NCI-H1092 (cell line): ENCODE data around the gene TTYH2.
"Not testable (repeated sequence)": the region's sequence is repeated elsewhere in the genome, so short reads cannot be mapped to it uniquely, and the experiment has no call there.

Source experiments
- DNase-seq: peaks from one replicate; lab custom pipeline; 2025; lab: John Stamatoyannopoulos, UW

Gene TTYH2

DNA sequence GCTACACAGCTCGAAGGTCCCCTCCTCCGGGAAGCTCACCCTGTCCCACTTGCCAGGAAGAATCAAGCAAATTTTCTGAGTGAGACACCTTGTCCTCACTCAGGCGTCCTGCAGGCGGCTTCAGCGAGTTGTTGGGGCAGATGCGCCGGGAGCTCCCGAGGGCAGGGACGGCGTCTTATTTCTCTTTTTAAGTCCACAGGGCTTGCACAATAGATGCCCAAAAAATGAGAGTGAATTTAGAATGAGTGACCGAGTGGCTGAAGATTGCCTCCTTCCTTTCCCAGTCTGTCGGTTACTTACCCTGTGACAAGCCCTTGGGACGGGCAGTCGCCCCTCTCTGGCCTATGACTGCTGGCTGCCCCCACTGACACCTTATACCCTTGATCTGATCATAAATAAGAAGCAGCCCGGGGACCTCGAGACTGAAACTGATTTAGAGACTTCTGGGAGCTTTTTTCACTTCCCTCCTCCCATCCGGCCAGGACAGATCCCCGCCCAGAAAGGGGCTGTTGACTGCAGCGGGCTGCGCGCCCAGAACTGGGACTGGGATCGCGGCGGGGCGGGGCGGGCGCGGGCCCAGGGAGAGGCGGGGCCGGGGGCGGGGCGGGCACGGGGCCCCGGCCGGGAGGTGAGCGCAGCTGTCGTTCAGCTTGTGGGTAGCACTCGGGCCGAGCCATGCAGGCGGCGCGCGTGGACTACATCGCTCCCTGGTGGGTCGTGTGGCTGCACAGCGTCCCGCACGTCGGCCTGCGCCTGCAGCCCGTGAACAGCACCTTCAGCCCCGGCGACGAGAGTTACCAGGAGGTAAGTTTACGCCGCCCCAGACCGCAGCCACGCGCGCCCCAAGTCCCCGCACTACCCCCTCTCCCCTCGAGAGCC lies at the start of gene TTYH2:
TTYH2 (plus strand) TSS at position 659 of the 879 bp plus-strand sequence; CDS start at position 676, 17 bp downstream.
- peak; percentile 62 for DNase-seq

GRCh38 chr17:74163836-74164235 lies 49.5 kb upstream of the TTYH2 start:
- DNase-seq: no peak

DNA sequence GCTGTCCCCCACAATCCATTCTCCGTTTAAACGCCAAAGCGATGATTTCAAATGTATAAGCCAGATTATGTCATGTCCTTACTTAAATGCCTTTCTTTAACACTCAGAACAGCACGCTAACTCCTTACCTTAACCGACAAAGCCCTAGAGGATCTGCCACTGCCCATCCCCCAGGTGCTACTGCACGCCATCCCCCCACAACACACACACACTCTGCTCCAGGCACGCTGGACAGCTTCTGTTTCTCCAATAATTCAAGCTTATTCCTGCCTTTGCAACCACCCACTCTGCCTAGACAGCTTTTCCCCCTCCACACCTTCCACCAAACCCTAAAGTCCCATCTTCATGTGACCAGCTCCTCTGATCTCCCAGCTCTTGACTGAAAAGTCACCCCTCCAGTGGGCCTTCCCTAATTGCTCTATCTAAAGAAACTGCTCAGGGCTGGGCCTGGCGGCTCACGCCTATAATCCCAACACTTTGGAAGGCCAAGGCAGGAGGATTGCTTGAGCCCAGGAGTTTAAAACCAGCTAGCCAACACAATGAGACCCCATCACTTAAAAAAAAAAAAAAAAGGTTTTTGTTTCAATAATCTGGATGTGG lies 48.8 kb upstream of the TTYH2 start:
- DNase-seq: no peak

DNA sequence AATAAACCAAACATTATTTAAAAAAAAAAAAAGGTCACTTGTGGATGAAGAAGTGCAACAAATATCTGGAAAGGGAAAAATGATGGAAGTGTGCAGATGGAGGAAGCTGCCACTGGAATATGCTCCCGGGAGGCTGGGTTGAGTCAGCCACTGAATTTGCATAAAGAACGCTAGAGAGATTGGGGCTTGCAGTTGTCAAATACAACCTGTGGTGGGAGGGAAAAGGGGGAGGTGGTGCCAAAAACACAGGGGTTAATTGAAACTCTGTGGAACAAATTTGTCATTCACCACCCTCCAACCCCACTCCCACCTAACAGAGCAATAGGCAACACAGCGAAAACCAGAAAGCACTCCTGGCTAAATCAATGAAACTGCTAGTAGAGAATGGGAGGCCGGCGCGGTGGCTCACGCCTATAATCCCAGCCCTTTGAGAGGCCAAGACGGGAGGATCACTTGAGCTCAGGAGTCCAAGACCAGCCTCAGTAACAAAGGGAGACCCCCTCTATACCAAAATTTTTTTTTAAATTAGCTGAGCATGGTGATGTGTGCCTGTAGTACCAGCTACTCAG lies 47.5 kb upstream of the TTYH2 start:
- no peak for DNase-seq

DNA sequence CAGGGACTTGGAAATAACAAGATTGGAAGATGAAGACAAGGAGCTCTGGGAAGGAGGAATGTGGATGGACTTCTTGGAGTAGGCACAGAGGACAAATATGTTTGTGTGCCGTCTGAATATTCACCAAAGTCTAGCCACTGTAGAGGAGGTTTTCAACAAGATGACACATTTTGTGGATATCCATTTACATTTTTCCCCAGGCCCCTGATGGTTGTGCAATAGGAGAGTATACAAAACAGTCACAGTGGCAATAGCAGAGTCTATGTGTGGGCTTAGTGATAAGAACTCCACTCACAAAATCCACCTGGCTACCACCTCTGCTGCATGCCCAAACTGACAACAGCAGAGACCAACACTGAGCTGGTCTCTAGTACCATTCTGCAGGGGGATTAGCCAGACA lies 42.4 kb upstream of the TTYH2 start:
- DNase-seq: no peak

- no peak for DNase-seq
Measured at GRCh38 chr17:74172700-74173099, 40.7 kb upstream of the TTYH2 start.

DNA sequence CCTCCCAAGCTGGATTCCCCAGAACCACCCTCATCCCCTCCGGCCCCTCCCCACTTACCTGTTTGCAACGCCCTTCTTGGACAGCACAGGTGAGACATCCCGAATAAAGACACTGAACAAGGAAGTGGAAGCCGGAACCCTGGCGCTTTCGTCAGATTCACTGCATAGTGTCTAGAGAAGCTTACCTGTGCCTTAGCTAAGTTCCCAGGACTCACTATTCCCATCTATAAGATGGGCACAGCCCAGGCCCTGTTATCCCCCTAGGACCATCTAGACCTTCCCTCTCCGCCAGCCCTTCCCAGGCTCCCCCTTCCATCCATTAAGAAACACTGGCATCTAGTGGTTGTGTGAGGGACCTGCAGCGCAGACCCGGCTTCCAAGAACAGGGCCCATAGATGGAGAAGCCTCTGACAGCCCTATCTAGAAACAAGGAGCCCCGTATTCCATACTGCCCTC lies 36.8 kb upstream of the TTYH2 start:
- peak; percentile 82 for DNase-seq

DNA sequence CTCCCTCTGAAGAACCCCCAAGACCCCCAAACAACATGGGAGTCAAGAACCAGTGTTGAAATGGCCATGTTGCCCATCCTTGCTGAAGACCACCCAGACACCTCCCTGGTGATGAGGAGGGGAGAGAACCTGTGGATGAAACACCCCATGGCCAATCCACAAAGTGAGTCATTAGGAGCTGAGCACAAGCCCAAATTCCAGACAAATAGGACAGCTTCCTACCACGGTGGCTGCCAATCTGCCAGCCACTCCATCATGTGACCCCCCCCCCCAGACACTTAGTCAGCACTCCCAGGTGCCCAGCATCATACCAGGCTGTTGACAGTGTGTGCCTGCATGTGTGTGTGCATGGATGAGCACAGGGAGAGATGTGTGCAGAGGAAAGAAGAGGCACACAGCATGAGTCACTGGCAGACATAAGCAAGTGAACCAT lies 36.3 kb upstream of the TTYH2 start:
- no peak for DNase-seq

GRCh38 chr17:74179576-74179975 lies 33.8 kb upstream of the TTYH2 start:
- no peak for DNase-seq

DNA sequence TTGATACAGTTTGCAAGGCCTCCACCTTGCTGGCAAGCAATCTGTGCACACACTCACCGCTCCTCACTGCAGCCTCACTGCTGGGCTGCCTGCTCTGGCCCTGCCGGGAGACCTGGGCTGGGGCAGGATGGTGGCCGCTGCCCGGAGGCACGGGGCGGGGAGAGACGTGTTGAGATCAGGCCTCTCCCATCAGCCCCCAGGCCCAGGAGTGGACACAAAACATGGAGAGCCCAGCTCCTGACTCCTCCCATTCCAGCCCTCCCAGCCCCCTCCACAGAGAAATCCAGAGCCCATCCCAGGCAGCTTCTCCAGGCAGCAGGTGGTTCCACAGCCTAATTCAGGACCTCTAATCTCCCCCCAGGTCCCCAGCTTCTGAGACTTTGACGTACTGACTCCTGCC lies 33.0 kb upstream of the TTYH2 start:
- no peak for DNase-seq

GRCh38 chr17:74181341-74181740 lies 32.0 kb upstream of the TTYH2 start:
- no peak for DNase-seq

- peak; percentile 9 for DNase-seq
Measured at GRCh38 chr17:74182041-74182723, 31.2 kb upstream of the TTYH2 start.

DNA sequence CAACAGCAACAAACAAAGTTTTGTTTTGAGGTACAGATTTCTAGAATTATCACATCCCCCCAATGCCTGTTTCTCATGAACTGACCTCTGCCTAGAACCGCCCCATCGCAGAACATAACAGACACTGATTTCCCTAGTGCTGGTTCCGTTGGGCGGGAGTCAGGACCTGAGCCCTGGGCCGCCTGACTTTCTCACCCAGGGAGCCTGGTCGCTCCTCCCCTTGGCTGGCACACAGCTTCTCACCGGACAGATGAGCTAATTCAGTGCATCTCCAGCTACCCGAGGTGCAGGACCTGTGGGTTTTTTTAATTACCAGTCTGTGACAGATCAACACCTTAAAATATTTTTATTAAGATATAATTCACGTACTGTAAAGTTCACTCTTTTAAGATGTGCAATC lies 30.0 kb upstream of the TTYH2 start:
- no peak for DNase-seq

GRCh38 chr17:74185571-74186185 lies 27.7 kb upstream of the TTYH2 start:
- peak; percentile 62 for DNase-seq

- no peak for DNase-seq
Measured at GRCh38 chr17:74186498-74186897, 26.9 kb upstream of the TTYH2 start.

DNA sequence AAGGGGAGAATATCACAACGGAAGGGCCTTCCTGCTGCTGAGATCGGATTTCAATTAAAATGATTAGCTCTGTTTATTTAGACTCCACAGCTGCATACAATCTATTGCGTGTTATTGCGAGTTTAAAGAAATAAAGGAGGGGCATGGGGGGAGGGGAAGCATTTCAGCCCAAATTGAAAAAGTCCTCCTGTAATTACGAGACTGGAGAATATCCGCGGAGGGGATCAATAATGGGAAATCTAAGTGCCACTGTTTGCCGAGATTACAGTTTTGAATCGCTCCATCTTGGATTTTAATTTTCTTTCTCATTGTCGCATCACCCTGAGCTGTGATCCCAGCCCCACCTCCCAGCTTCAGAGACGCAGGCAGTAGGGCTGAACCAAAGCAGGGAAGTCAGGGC lies 25.6 kb upstream of the TTYH2 start:
- DNase-seq: peak; percentile 48

DNA sequence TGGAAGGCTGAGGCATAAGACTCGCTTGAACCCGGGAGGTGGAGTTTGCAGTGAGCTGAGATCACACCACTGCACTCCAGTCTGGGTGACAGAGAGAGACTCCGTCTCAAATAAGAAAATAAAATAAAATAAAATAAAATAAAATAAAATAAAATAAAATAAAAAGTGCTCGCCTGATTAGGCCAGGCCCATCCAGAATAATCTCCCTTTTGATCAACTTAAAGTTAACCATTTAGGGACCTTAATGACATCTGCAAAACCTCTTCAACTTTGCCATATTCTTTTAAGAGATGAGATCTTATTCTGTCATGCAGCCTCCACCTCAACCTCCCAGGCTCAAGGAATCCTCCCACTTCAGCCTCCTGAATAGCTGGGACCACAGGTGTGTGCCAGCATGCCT lies 24.7 kb upstream of the TTYH2 start:
- not testable (repeated sequence) for DNase-seq

GRCh38 chr17:74190154-74190553 lies 23.2 kb upstream of the TTYH2 start:
- DNase-seq: peak; percentile 58

- no peak for DNase-seq
Measured at GRCh38 chr17:74190807-74191406, 22.5 kb upstream of the TTYH2 start.

DNA sequence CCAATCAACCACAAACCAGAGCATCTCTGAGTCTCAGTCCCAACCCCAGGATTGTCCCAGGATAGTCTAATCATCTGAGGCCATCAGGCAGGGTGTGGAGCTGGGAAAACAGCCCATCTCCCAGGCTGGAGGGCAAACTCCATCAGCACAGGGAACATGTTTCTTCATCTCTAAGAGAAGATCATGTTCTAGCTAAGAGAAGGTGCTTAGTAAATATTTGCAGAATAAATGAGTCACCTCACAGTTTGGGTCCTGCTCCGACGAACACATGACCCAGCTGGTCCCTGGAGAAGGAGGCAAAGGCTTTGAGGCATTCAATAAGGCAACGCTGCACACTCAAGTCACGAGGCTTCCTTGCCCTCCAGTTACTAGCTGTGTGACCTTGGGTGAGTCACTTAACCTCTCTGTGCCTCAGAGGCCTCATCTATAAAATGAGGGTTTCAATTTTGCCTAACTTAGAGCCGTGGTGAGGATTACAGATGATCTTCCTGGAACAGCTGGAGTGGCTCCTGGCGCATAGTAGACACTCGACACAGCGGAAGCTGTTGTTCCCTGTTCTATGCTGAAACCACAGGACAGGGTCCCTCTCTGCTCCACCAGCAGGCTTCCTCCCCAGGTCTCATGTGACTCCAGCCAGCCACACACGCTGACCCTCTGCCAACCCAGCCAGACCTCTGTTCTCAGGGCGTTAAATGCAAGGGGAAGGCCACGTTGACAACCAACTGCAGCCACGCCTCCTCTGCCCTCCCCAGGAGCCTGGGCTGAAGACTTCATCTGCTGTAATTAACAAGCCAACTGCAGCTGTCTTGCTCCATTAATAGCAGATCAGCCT lies 20.2 kb upstream of the TTYH2 start:
- DNase-seq: peak; percentile 21

DNA sequence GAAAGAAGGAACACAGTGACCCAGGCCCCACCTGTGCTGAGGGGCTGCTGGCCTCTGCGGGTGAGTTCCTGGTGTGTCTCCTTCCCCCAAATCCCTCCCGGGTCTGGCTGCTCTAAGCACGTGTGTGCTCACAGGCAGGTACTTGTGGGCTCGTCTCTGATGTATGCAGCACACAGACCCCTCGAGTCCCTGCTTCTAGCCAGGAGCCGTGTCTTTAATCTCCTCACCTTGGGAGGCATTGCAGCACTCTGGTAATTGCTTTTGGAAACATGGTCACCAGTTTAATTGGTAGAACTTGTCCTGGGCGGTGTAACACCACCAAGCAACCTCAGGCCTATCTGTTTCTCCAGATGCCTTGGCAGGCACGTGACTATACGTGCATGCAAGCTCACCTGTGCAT lies 18.7 kb upstream of the TTYH2 start:
- DNase-seq: no peak
